A549 (cell line): Measurements from ENCODE around the gene ADARB2.

Experiments used
- CHD2 ChIP-seq: fragments of 150-350 bp; IDR thresholded peaks from 2 replicates; pipeline ENCODE4 v1.6.1; 2014; ENCODE audit warnings: low read length; ENCODE audit not compliant: partially characterized antibody
- CTCF ChIP-seq: fragments of >200 bp; sonication (Bioruptor Twin); formaldehyde crosslinking; IDR thresholded peaks from 3 replicates; pipeline ENCODE4 v1.5.1; 2016
- ESRRA ChIP-seq: fragments of 150-350 bp; IDR thresholded peaks from 2 replicates; pipeline ENCODE4 v1.6.1; 2014; ENCODE audit warnings: mild to moderate bottlenecking, low read length, borderline replicate concordance
- MAX ChIP-seq: IDR thresholded peaks from 2 replicates; pipeline ENCODE4 v1.6.1; 2012
- NPAS2 ChIP-seq: fragments of 250-450 bp; sonication (Bioruptor Pico); IDR thresholded peaks from 2 replicates; pipeline ENCODE4 v1.8.0; 2022; ENCODE audit warnings: mild to moderate bottlenecking, moderate library complexity, borderline replicate concordance
- POLR2A ChIP-seq: IDR thresholded peaks from 2 replicates; pipeline ENCODE4 v1.6.1; 2012; ENCODE audit warnings: mild to moderate bottlenecking, low read length
- REST ChIP-seq: fragments of 200-600 bp; sonication (generic); IDR thresholded peaks from 2 replicates; pipeline ENCODE4 v1.6.1; 2016; ENCODE audit warnings: antibody characterized with exemption, mild to moderate bottlenecking, moderate library complexity
- TP53 ChIP-seq: fragments of 250-450 bp; sonication (Bioruptor Pico); IDR thresholded peaks from 2 replicates; pipeline ENCODE4 v1.5.0; 2021; ENCODE audit warnings: mild to moderate bottlenecking, moderate library complexity

- TF ChIP-seq POLR2A (no peak), CTCF (no peak), CHD2 (no peak), ESRRA (no peak), TP53 (CRISPR knock-in tag) (no peak), MAX (no peak), NPAS2 (CRISPR knock-in tag) (no peak), REST (no peak)
Measured at GRCh38 chr10:1674501-1674900, 62.8 kb downstream of the ADARB2 start.
